CD1c-positive myeloid dendritic cell (primary cell): ENCODE measurements around the gene BRIP1.
"Not testable (repeated sequence)": the region's sequence is repeated elsewhere in the genome, so short reads cannot be mapped to it uniquely, and the experiment has no call there.

Source experiments
- DNase-seq: peaks from one replicate; pipeline ENCODE4 v3.0.0-alpha.2; 2016; ENCODE audit errors: extremely low spot score

The BRIP1 gene

GRCh38 chr17:61867033-61867432, 3.7 kb upstream of the BRIP1 start:
- no peak for DNase-seq

GRCh38 chr17:61863801-61864126, 436 bp upstream of the BRIP1 start:
- no peak for DNase-seq

GRCh38 chr17:61862105-61862574, 1.2 kb downstream of the BRIP1 start:
- DNase-seq, result no peak

GRCh38 chr17:61860397-61860796, 2.9 kb downstream of the BRIP1 start:
- DNase-seq, result not testable (repeated sequence)

GRCh38 chr17:61856035-61856434, 7.3 kb downstream of the BRIP1 start:
- DNase-seq, result peak; percentile 14

GRCh38 chr17:61852857-61853256, 10.5 kb downstream of the BRIP1 start:
- no peak for DNase-seq

- DNase-seq, result no peak
Measured at GRCh38 chr17:61849674-61850073, 13.7 kb downstream of the BRIP1 start.

GRCh38 chr17:61848896-61849295, 14.4 kb downstream of the BRIP1 start:
- DNase-seq, result no peak

- DNase-seq, result no peak
Measured at GRCh38 chr17:61848247-61848646, 15.1 kb downstream of the BRIP1 start.

- DNase-seq, result no peak
Measured at GRCh38 chr17:61847659-61848058, 15.7 kb downstream of the BRIP1 start.

GRCh38 chr17:61846761-61847375, 16.5 kb downstream of the BRIP1 start:
- peak; percentile 44 for DNase-seq

GRCh38 chr17:61846088-61846487, 17.2 kb downstream of the BRIP1 start:
- no peak for DNase-seq

- no peak for DNase-seq
Measured at GRCh38 chr17:61843435-61843834, 19.9 kb downstream of the BRIP1 start.

GRCh38 chr17:61842899-61843298, 20.4 kb downstream of the BRIP1 start:
- DNase-seq, result no peak

GRCh38 chr17:61839300-61839786, 24.0 kb downstream of the BRIP1 start:
- no peak for DNase-seq

- peak; percentile 78 for DNase-seq
Measured at GRCh38 chr17:61837175-61838051, 25.9 kb downstream of the BRIP1 start.

- no peak for DNase-seq
Measured at GRCh38 chr17:61836266-61837174, 26.8 kb downstream of the BRIP1 start.

GRCh38 chr17:61835606-61836005, 27.7 kb downstream of the BRIP1 start:
- DNase-seq, result no peak

- no peak for DNase-seq
Measured at GRCh38 chr17:61834610-61835009, 28.7 kb downstream of the BRIP1 start.

GRCh38 chr17:61833536-61834193, 29.7 kb downstream of the BRIP1 start:
- DNase-seq, result no peak

GRCh38 chr17:61832463-61832862, 30.9 kb downstream of the BRIP1 start:
- DNase-seq, result no peak

GRCh38 chr17:61831099-61831498, 32.2 kb downstream of the BRIP1 start:
- no peak for DNase-seq
